Stimulated activated naive CD8-positive, alpha-beta T cell treated with anti-CD3 and anti-CD28 coated beads, Interleukin-15, Interleukin-2, amounts not matched to agents 100 U/mL and 50 U/mL, for 24 hours (primary cell): ENCODE measurements around the gene CTH.
"Not testable (repeated sequence)": the region's sequence is repeated elsewhere in the genome, so short reads cannot be mapped to it uniquely, and the experiment has no call there.

ENCODE experiments used
- ATAC-seq: fragments of 150-1000 bp; cut with Tn5 transposase; one replicate; pipeline ENCODE4 v1.10.0; 2021
- DNase-seq: peaks from one replicate; pipeline ENCODE4 v3.0.0; 2021

CTH gene

GRCh38 chr1:70410604-70411359 lies at the start of gene CTH:
Gene CTH (plus strand): TSS chr1:70411268. CDS start chr1:70411416, 148 bp downstream.
- peak; percentile 99 for ATAC-seq
- DNase-seq, result peak; percentile 92

DNA sequence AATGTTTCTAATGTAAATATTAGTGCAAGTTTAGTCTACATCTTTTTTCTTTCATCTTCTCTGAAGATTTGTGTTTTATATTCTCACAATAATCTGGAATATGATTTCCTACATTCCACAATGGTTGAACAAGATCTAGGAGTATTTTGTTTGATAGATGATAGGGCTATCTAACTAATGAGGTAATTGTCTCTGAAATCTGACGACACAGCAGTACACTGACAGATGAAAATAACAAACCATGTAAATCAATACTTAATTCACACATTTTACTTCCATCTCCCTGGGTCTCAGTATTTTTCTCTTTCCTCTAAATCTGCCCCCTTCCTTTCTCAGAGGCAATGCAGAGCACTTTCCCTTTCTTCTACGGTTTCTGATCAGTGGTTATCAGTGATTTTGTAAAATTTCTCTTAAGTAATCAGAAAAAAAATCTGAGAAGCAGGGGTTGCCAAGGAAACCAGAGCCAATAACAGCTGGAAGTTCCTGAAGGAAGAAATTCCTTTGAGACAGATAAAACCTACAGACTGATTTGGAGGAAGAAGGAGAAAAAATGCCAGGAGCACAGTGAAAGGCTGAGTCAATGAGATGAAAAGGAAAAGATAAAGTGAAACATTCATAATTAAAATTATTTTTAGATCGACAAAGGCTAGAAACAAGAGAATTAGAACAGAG lies 49.2 kb upstream of the CTH start:
- ATAC-seq, result no peak
- DNase-seq, result no peak

GRCh38 chr1:70364439-70364838 lies 46.6 kb upstream of the CTH start:
- DNase-seq, result no peak
- ATAC-seq, result no peak

- not testable (repeated sequence) for ATAC-seq
These were observed 44.6 kb upstream of the CTH start for GRCh38 chr1:70366425-70366952.

DNA sequence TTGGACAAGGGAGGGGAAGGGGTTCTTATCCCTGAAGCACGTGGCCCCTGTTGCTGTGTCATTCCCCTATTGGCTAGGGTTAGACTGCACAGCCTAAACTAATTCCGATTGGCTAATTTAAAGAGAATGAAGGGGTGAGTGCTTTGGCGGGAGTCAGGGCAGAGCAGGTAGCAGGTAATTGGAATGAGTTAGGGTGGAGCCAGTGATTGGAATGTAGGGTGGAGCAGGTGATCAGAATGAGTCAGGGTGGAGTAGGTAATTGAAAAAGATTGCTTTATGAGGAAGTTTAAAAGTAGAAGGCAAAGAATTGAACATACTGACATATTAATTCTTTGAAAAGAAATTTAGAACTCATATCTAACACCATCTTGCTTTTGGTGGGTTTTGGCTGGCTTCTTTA lies 44.1 kb upstream of the CTH start:
- not testable (repeated sequence) for DNase-seq, ATAC-seq

More at GRCh38 chr1:70366425-70366952, 44.6 kb upstream of the CTH start:
- not testable (repeated sequence) for DNase-seq

GRCh38 chr1:70367397-70367796 lies 43.7 kb upstream of the CTH start:
- not testable (repeated sequence) for DNase-seq, ATAC-seq

DNA sequence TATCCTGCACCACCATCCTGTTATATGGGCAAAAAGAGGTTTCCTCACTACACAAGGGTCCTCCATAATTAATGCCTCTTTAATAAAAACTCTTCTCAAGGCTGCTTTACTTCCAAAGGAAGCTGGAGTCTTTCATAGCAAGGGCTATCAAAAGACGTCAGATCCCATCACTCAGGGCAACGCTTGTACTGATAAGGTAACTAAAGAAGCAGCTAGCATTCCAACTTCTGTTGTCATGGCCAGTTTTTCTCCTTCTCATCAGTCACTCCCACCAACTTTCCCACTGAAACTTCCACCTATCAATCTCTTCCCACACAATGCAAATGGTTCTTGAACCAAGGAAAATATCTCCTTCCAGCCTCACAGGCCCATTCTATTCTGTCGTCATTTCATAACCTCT lies 39.5 kb upstream of the CTH start:
- not testable (repeated sequence) for DNase-seq, ATAC-seq

DNA sequence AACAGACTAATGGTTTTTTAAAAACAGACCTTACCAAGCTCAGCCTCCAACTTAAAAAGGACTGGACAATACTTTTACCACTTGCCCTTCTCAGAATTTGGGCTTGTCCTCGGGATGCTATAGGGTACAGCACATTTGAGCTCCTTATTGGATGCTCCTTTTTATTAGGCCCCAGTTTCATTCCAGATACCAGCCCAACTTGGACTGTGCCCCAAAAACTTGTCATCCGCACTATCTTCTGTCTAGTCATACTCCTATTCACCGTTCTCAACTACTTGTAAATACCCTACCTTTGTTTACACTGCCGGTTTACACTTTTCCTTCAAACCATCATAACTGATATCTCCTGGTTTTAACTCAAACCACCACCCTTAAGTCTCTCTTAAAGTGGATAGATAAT lies 38.6 kb upstream of the CTH start:
- DNase-seq (no peak), ATAC-seq (no peak)

DNA sequence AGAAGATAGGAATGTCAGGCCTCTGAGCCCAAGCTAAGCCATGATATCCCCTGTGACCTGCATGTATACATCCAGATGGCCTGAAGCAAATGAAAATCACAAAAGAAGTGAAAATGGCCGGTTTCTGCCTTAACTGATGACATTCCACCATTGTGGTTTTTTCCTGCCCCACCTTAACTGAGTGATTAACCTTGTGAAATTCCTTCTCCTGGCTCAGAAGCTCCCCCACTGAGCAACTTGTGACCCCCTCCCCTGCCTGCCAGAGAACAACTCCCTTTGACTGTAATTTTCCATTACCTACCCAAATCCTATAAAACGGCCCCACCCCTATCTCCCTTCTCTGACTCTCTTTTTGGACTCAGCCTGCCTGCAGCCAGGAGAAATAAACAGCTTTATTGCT lies 37.5 kb upstream of the CTH start:
- not testable (repeated sequence) for DNase-seq, ATAC-seq

- no peak for ATAC-seq
- no peak for DNase-seq
These were observed 34.9 kb upstream of the CTH start for GRCh38 chr1:70376196-70376595.

GRCh38 chr1:70382682-70383081 lies 28.4 kb upstream of the CTH start:
- DNase-seq (no peak), ATAC-seq (no peak)

DNA sequence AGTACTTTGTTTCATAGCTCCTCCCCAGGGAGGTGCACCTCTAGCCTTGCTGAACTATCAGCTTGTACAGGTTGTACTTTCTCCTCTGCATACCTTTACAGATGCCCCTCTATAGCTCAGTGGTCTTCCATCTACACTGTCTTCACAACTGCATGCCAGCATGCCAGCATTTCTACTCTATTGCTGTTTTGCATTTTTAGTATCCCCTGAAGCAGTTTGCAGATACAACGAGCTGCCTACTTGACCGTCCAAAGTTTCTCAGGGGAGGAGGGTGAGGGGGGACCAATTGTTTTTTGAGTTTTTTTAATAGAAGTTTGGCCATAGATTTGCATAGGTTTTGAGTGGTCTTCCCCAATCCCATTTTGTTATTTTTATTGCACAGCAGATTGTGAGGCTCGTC lies 27.6 kb upstream of the CTH start:
- DNase-seq (no peak), ATAC-seq (no peak)

GRCh38 chr1:70384542-70384941 lies 26.5 kb upstream of the CTH start:
- DNase-seq, result no peak
- no peak for ATAC-seq

DNA sequence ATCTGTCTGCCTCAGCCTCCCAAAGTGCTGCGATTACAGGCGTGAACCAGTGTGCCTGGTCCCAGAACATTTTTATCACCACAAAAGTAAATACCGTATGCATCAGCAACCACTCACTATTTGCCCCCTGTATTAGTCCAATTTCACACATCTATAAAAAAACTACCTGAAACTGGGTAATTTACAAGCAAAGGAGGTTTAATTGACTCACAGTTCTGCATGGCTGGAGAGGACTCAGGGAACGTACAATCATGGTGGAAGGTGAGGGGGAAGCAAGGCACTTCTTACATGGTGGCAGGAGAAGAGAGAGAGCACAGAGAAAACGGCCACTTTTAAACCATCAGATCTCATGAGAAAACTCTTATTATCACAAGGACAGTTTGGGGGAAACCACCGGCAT lies 25.6 kb upstream of the CTH start:
- no peak for DNase-seq
- ATAC-seq, result no peak

- DNase-seq, result no peak
- ATAC-seq, result no peak
These were observed 24.9 kb upstream of the CTH start for GRCh38 chr1:70386121-70386520.

DNA sequence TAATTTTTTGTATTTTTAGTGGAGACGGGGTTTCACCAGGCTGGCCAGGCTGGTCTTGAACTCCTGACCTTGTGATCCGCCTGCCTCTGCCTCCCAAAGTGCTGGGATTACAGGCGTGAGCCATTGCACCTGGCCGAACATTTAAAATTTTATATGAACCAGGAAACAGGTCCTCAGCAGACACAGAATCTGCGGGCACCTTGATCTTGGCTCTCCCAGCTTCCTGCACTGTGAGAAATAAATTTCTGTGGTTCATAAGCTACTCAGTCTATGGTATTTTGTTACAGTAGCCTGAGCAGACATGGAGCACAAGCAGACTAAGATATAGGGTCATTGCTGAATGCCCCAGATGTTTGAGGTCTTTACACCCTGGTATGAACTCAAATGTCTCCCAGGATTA lies 23.6 kb upstream of the CTH start:
- ATAC-seq, result no peak

GRCh38 chr1:70392626-70393025 lies 18.4 kb upstream of the CTH start:
- DNase-seq (no peak), ATAC-seq (no peak)

More for the DNA sequence above, 23.6 kb upstream of the CTH start:
- no peak for DNase-seq

DNA sequence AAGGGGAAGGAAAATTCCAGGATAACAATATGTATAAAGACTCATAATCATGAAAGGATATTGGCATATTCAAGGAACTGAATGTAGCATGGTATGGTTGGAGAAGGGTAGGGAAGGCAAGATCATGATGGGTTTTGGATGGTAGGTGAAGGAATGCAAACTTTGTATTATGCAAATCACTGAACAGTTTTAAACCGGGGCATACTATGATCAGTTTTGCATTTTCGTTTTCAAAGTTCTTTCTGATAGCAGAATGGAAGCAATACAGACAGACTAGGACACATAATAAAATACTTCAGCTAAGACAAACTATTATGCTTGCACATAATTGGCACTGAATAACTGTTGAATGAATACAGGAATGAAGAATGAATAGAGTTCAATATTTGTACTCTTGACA lies 14.5 kb upstream of the CTH start:
- ATAC-seq (no peak), DNase-seq (no peak)

- no peak for ATAC-seq
- no peak for DNase-seq
These were observed 14.1 kb upstream of the CTH start for GRCh38 chr1:70397013-70397412.

GRCh38 chr1:70400335-70400734 lies 10.7 kb upstream of the CTH start:
- no peak for DNase-seq
- ATAC-seq, result no peak

GRCh38 chr1:70401974-70402373 lies 9.1 kb upstream of the CTH start:
- DNase-seq, result no peak
- ATAC-seq, result no peak

GRCh38 chr1:70403759-70404158 lies 7.3 kb upstream of the CTH start:
- DNase-seq, result no peak
- ATAC-seq, result no peak

- DNase-seq (no peak), ATAC-seq (no peak)
These were observed 5.2 kb upstream of the CTH start for GRCh38 chr1:70405780-70406416.
